ENCODE data around the gene PRAMEF27.
"Not testable (repeated sequence)": the region's sequence is repeated elsewhere in the genome, so short reads cannot be mapped to it uniquely, and the experiment has no call there.

The PRAMEF27 gene

DNA sequence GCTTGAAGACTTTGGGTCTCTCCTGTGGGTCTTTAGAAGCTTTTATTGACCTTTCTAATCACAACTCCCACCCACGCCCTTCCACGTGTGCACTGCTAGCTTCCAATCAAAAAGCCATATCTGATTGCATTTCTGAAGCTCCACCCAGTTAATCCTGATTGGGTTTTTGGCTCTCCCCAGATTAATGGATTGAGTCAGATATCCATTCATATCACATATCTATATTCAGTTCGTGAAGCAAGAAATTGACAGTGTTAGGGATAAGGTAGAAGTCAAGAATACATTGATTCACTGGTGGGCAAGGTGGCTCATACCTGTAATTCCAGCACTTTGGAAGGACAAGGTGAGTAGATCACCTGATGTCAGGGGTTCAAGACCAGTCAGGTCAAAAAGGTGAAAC is at the start of gene PRAMEF27:
PRAMEF27 (minus strand) TSS at position 101 of the 400 bp plus-strand sequence. CDS start 2,916 bp downstream, outside the sequence.
- FAIRE-seq, result not testable (repeated sequence)

DNA sequence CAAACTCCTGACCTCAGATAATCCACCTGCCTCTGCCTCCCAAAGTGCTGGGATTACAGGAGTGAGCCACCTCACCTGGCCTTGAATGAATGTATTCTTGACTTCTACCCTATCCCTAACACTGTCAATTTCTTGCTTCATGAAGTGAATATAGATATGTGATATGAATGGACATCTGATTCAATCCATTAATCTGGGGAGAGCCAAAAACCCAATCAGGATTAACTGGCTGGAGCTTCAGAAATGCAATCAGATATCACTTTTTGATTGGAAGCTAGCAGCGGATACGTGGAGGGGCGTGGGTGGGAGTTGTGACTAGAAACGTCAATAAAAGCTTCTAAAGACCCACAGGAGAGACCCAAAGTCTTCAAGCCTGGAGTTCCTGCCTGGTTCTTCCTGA is 14.1 kb upstream of the PRAMEF27 start, which contains the start of gene PRAMEF25:
PRAMEF25 (plus strand) TSS at position 301 of the 400 bp plus-strand sequence. CDS start 2,920 bp downstream, outside the sequence.
- FAIRE-seq, result not testable (repeated sequence)

DNA sequence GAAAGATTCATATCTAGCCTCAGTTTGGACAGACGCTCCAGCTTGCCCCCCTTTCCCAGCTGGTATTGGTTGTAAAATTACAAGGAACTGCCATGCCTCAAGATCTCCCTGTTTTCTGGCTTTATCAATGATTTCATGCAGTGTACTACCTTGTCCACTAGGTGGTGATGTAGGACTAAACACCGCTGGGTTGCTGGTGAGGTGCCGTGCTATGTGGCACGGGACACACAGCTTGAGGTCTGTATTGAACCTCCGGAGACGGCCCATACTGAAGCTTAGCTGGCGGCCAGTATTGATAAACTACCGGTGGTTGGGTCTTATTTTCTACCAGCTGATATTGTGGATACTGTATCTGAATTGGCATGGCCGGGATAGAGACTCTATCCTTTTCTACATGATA is 36.5 kb downstream of the PRAMEF27 start:
- not testable (repeated sequence) for FAIRE-seq

DNA sequence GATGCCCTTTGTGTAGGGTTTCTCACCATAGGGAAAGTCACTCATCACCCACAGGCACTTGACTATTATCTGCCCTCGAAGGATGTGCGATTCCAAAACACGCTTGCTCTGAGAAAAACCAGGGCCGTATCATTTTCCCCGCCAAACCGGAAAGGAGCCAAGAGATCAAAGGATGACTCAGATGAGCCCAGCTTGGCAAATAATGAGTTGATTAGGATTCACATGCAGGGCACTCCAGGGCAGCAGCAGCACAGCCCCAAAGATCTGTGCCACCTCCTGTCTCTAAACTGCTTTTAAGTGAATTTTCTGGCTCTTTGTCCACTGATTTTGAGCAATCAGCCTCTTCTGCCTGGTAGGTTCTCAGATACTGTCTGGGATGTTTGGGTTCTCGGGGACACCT is 44.4 kb downstream of the PRAMEF27 start:
- FAIRE-seq, result not testable (repeated sequence)

DNA sequence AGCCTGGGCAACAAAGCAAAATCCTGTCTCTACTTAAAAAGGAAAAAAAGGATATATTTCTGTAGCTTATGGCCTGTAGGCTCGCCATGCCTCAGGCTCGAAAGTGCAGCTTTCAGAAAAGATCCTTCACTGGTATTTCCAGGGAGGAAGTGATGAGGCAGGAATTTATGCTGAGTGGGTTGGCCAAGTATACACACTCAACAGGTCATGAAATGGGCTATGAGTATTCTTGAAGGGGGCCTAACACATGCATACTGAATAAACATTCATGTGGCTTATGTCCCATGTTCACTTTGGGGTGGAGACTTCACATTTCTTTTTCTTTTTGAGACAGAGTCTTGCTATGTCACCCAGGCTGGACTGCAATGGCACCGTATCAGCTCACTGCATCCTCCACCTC is 47.0 kb downstream of the PRAMEF27 start:
- not testable (repeated sequence) for FAIRE-seq

DNA sequence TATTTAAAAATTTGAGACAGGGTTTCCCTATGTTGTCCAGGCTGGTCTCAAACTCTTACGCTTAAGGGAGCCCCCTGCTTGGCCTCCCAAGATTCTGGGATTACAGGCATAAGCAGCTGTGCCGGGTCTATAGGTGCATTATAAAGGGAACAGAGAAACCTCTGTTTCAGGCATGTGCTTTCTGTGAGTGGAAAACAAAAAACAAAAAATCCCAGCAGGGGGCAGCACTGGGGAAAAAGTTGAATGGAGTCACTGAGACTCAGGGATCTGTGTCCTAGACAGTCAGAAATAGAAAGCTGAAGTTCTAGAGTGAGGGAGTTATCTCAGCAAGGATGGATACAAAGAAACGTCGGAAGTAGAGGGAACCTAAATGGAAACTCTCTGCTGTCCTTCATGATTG is 50.6 kb downstream of the PRAMEF27 start:
- FAIRE-seq, result not testable (repeated sequence)

Measured in TTC549 (cell line).